Measurements from ENCODE around the gene ZBTB20. TPM values are rescaled to one million over a fixed set of nuclear protein-coding genes. Genes with fewer than 3 reads are reported as not detected.

Gene ZBTB20
- total RNA-seq, 2 donors from 2014 or later: 111 to 189 TPM

DNA sequence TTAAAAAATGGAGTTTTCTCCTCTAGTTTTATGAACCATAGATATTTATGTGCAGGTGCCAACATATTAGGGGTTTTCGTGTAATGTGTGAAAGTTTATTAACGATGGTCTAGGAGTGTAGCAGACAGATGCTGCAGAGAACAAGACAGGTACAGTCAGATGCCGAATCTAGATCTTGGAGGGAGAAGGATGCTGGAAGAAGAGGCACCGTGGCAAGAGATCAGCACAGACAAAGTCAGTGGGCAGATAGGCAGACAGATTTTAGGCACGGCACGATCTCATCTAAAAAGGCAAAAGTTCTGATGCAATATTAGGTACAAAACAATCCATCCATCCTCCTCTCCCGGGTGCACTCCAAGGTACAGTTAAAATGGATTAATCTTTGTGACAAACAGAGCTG, 691.7 kb downstream of the ZBTB20 start:
- Histone ChIP-seq H3K4me1 (replicated peaks) (no peaks in the 10 kb centered on the region), H3K9me3 (no peaks in the 10 kb centered on the region), H3K36me3 (no peaks in the 10 kb centered on the region), H3K27ac (peak overlapping the region in 1 of 2 donors; percentile 84), H3K27me3 (replicated peaks; ENCODE audit: insufficient read depth) (no peaks in the 10 kb centered on the region), H3K4me3 (peak overlapping the region in 1 of 2 donors; percentile 34)
- intact Hi-C loops (cut with DNase I): no loop called here
- TF ChIP-seq, protein P1, sequence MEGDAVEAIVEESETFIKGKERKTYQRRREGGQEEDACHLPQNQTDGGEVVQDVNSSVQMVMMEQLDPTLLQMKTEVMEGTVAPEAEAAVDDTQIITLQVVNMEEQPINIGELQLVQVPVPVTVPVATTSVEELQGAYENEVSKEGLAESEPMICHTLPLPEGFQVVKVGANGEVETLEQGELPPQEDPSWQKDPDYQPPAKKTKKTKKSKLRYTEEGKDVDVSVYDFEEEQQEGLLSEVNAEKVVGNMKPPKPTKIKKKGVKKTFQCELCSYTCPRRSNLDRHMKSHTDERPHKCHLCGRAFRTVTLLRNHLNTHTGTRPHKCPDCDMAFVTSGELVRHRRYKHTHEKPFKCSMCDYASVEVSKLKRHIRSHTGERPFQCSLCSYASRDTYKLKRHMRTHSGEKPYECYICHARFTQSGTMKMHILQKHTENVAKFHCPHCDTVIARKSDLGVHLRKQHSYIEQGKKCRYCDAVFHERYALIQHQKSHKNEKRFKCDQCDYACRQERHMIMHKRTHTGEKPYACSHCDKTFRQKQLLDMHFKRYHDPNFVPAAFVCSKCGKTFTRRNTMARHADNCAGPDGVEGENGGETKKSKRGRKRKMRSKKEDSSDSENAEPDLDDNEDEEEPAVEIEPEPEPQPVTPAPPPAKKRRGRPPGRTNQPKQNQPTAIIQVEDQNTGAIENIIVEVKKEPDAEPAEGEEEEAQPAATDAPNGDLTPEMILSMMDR (IDR thresholded peaks at IDR 0.05): no peak
- no peak for TF ChIP-seq POLR2AphosphoS5 (IDR thresholded peaks at IDR 0.05)
- no peak for TF ChIP-seq POLR2A (IDR thresholded peaks at IDR 0.05)
- no peak for DNase-seq (ENCODE audit: low spot score)
- WGBS: 29% methylated on average over 7 of the region's 7 CpGs

DNA sequence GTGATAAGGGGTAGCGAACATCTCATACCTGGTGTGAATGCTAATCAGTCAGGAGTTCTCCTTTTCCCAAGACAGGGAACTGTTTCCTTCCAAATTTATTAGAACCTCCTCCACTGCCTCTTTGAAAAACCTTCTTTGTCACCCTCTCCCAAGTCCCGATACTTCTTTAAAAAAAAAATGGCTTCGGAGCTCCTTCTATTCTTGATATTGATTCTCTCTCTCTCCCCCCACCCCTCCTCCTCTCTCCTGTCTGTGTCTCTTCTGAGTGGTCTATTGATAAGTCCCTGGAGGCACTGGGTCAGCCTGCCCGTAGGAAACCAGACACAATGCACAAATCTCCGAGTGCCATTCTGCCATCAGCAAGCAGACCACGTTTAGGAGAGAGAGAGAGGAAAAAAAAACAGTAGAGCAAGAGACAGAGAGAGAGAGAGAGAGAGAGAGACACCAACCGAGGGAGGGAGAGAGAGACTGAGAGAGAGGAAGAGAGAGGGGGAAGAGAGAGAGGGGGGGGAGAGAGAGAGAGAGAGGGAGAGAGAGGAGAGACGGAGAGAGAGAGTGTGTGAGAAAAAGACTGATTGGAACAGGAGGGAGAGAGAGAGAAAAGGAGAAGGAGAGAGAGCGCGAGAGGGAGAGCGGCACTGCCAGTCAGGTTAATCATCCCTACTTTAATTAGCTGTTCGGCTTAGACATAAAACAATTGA, 692.4 kb downstream of the ZBTB20 start:
- no peaks in the 10 kb centered on the region for H3K36me3 ChIP-seq
- no peaks in the 10 kb centered on the region for H3K4me1 ChIP-seq (replicated peaks)
- no peak for DNase-seq (ENCODE audit: low spot score)
- no peak for TF ChIP-seq POLR2AphosphoS5 (IDR thresholded peaks at IDR 0.05)
- TF ChIP-seq, protein P1 (IDR thresholded peaks at IDR 0.05): peak in 3 of 4 experiments; percentile 26 to 76 (median 62)
- no peaks in the 10 kb centered on the region for H3K9me3 ChIP-seq
- intact Hi-C loops (cut with DNase I): no loop called here
- peak overlapping the region; percentile 33 to 34 for H3K4me3 ChIP-seq
- no peaks in the 10 kb centered on the region for H3K27me3 ChIP-seq (replicated peaks; ENCODE audit: insufficient read depth)
- peak overlapping the region; percentile 70 to 84 for H3K27ac ChIP-seq
- WGBS: 4% methylated on average over 12 of the region's 12 CpGs

DNA sequence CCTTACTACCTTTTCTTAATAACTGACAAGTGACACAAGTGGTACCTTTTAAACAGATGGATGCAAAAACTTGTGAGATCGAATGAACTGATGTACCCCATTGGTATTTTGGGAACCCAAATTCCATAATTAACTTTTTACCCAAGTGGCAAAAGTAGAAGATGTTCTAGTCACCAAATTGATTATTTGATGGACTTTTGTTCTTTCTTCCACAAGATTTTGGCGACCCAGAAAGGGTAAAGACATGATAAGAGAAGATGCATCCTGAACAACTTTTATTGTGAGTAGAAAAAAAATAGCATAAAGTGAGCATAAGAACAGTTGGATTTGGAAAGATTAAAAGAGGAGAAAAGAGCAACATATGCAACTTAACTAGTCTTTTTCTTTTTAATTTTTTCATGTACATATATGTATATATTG, 693.7 kb downstream of the ZBTB20 start:
- peak overlapping the region in 1 of 2 donors; percentile 34 for H3K4me3 ChIP-seq
- TF ChIP-seq POLR2AphosphoS5 (IDR thresholded peaks at IDR 0.05) (no peak), POLR2A (IDR thresholded peaks at IDR 0.05) (no peak)
- TF ChIP-seq, protein P1 (IDR thresholded peaks at IDR 0.05): no peak
- no peak for DNase-seq (ENCODE audit: low spot score)
- WGBS: 49% methylated on average over 2 of the region's 2 CpGs
- no peaks in the 10 kb centered on the region for H3K9me3 ChIP-seq
- intact Hi-C loops (cut with DNase I): no loop called here
- no peaks in the 10 kb centered on the region for H3K4me1 ChIP-seq (replicated peaks)
- peak overlapping the region; percentile 70 to 84 for H3K27ac ChIP-seq
- H3K36me3 ChIP-seq: no peaks in the 10 kb centered on the region
- H3K27me3 ChIP-seq (replicated peaks; ENCODE audit: insufficient read depth): no peaks in the 10 kb centered on the region

DNA sequence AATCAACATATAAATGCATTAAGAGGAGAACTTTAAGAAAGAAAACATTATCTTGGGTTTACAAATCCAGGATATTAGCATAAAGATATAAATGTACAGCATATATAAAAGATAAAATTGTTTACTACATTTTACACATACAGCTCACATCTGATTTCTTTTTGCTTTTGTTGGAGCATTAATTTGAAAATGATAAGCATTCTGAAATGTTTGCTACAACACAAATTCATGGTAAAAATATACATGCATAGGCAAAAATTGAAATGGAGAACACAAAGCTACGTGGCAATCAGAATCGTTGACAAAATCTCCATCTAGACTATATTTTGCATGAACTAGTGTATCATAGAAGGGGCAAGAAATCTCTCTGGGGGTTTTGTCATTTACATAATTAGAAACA, 694.2 kb downstream of the ZBTB20 start:
- intact Hi-C loops (cut with DNase I): no loop called here
- 50% methylated on average over 2 of the region's 2 CpGs for WGBS
- no peaks in the 10 kb centered on the region for H3K9me3 ChIP-seq
- TF ChIP-seq, protein P1 (IDR thresholded peaks at IDR 0.05): no peak
- TF ChIP-seq POLR2A (IDR thresholded peaks at IDR 0.05) (no peak), POLR2AphosphoS5 (IDR thresholded peaks at IDR 0.05) (no peak)
- DNase-seq (ENCODE audit: low spot score): no peak
- H3K27ac ChIP-seq: peak overlapping the region; percentile 84 to 87
- H3K36me3 ChIP-seq: no peaks in the 10 kb centered on the region
- H3K4me3 ChIP-seq: no peak overlapping the region
- no peaks in the 10 kb centered on the region for H3K27me3 ChIP-seq (replicated peaks; ENCODE audit: insufficient read depth)
- H3K4me1 ChIP-seq (replicated peaks): no peaks in the 10 kb centered on the region

DNA sequence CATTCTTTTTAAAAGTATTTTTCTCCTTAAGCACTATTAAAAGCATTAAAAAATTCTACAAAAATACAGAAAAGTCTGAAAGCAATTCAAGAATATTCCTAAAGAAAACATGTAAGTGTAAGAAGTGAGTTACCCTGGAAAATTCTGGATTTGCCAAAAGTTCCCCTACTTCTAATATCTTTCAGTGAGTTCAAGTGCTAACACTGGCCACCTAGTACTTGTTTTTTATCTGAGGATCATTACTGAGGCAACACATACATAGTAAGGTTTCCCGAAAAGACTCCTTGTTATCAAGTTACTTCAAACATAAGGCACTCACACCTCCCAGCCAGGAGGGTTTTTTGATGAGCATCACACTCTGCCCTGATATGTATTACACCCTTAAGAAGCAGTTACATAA, 694.8 kb downstream of the ZBTB20 start:
- intact Hi-C loops (cut with DNase I): no loop called here
- H3K9me3 ChIP-seq: no peaks in the 10 kb centered on the region
- no peaks in the 10 kb centered on the region for H3K36me3 ChIP-seq
- H3K27me3 ChIP-seq (replicated peaks; ENCODE audit: insufficient read depth): no peaks in the 10 kb centered on the region
- WGBS: 11% methylated on average over 1 of the region's 1 CpG
- H3K4me3 ChIP-seq: peak overlapping the region in 1 of 2 donors; percentile 19
- DNase-seq (ENCODE audit: low spot score): no peak
- H3K27ac ChIP-seq: peak overlapping the region; percentile 84 to 87
- no peaks in the 10 kb centered on the region for H3K4me1 ChIP-seq (replicated peaks)
- TF ChIP-seq POLR2A (IDR thresholded peaks at IDR 0.05): no peak
- TF ChIP-seq POLR2AphosphoS5 (IDR thresholded peaks at IDR 0.05): no peak
- TF ChIP-seq, protein P1 (IDR thresholded peaks at IDR 0.05): no peak
